Large intestine (tissue), 3 donors: ENCODE measurements around the gene SEMA3A. TPM values are rescaled to one million over a fixed set of nuclear protein-coding genes. Genes with fewer than 3 reads are reported as not detected.

Experiments used
- DNase-seq, 2 donors: peaks; one replicate each; pipeline versions ENCODE4 v3.0.0 to v3.0.0-alpha.2; 2013
- H3K27ac ChIP-seq: one replicate; pipeline ENCODE4 v1.5.1; 2013; ENCODE audit warnings: low read length
- H3K27me3 ChIP-seq: 2 replicates; pipeline ENCODE4 v1.6.1; 2013; ENCODE audit warnings: low read length; ENCODE audit not compliant: control insufficient read depth, insufficient read depth
- H3K36me3 ChIP-seq: 2 replicates; pipeline ENCODE4 v1.6.1; 2013; ENCODE audit warnings: low read length; ENCODE audit not compliant: control insufficient read depth, insufficient read depth
- H3K4me1 ChIP-seq: one replicate; pipeline ENCODE4 v1.6.1; 2013; ENCODE audit warnings: low read length; ENCODE audit not compliant: control insufficient read depth, insufficient read depth
- H3K4me3 ChIP-seq: one replicate; pipeline ENCODE4 v1.5.1; 2013; ENCODE audit warnings: low read length
- H3K9me3 ChIP-seq: one replicate; pipeline ENCODE4 v1.6.1; 2013; ENCODE audit warnings: mild to moderate bottlenecking, low read depth, low read length, moderate library complexity; ENCODE audit not compliant: control insufficient read depth
- WGBS: methylation state at CpG from one replicate; pipeline ENCODE4 v1.1.5; 2013; ENCODE audit warnings: low lambda C conversion rate; ENCODE audit not compliant: insufficient coverage; 5-methylcytosine and 5-hydroxymethylcytosine counted together
- polyA plus RNA-seq: library from polyadenylated mRNA; unstranded; fragments of 120-200 nt; gene quantifications from one replicate; pipeline ENCODE4 v1.2.1, GENCODE V29; 2013

The SEMA3A gene
- polyA plus RNA-seq, 1 donor, result 11.7 TPM

GRCh38 chr7:84202855-84203254 lies 8.3 kb upstream of the SEMA3A start:
- WGBS, result 100% methylated on average over 1 of the region's 1 CpG
- Histone ChIP-seq H3K36me3 (no peaks in the 10 kb centered on the region), H3K27ac (no peak overlapping the region), H3K27me3 (no peaks in the 10 kb centered on the region), H3K4me3 (no peak overlapping the region), H3K4me1 (no peaks in the 10 kb centered on the region), H3K9me3 (no peaks in the 10 kb centered on the region)
- DNase-seq, result no peak

- DNase-seq, result no peak
- Histone ChIP-seq H3K4me1 (peaks cover 3% of the 10 kb centered on the region), H3K4me3 (no peak overlapping the region), H3K27ac (no peak overlapping the region), H3K9me3 (peaks cover 2% of the 10 kb centered on the region), H3K36me3 (no peaks in the 10 kb centered on the region), H3K27me3 (no peaks in the 10 kb centered on the region)
- WGBS, result 83% methylated on average over 1 of the region's 3 CpGs
Observed at GRCh38 chr7:84200859-84201258, 6.3 kb upstream of the SEMA3A start.

DNA sequence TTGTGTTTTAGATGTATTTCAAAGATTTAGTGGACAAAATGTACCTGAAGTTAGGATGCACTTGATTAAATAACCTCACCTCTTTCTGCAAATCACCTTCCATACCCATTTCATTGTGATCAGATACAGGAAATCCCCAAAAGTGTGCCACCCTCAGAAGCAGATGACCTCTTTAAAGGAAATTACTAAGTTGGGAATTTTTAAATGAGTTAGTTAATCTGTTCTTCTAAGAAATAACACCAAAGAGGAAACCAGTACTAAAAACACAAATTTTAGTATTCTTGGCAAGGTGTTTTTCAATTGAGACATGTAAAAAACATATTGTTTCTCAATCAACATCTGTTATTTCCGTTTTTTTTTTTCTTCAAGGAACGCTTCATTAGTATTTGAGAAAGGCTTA lies 4.6 kb upstream of the SEMA3A start:
- no peaks in the 10 kb centered on the region for H3K27me3 ChIP-seq
- no peak for DNase-seq
- no CpG with 5 or more reads among the region's 2 CpGs for WGBS
- H3K4me3 ChIP-seq, result no peak overlapping the region
- H3K9me3 ChIP-seq, result peaks cover 2% of the 10 kb centered on the region
- H3K27ac ChIP-seq, result no peak overlapping the region
- H3K4me1 ChIP-seq, result peaks cover 7% of the 10 kb centered on the region
- no peaks in the 10 kb centered on the region for H3K36me3 ChIP-seq

- Histone ChIP-seq H3K36me3 (no peaks in the 10 kb centered on the region), H3K27me3 (no peaks in the 10 kb centered on the region), H3K4me1 (peaks cover 7% of the 10 kb centered on the region), H3K27ac (peak overlapping the region; percentile 35), H3K4me3 (peak overlapping the region; percentile 46), H3K9me3 (peaks cover 2% of the 10 kb centered on the region)
- no CpG with 5 or more reads among the region's 4 CpGs for WGBS
- DNase-seq, result peak; percentile 13 to 37
Observed at GRCh38 chr7:84196084-84196503, 1.5 kb upstream of the SEMA3A start.

- Histone ChIP-seq H3K27ac (peak overlapping the region; percentile 53), H3K4me1 (peaks cover 7% of the 10 kb centered on the region), H3K36me3 (no peaks in the 10 kb centered on the region), H3K9me3 (peaks cover 2% of the 10 kb centered on the region), H3K27me3 (no peaks in the 10 kb centered on the region), H3K4me3 (peak overlapping the region; percentile 46)
- 29% methylated on average over 4 of the region's 6 CpGs for WGBS
- DNase-seq, result peak in 1 of 2 donors; percentile 21
Observed at GRCh38 chr7:84195295-84196060, 889 bp upstream of the SEMA3A start.

GRCh38 chr7:84193747-84194146 lies 842 bp downstream of the SEMA3A start:
- no peak overlapping the region for H3K27ac ChIP-seq

GRCh38 chr7:84191842-84192241 lies 2.7 kb downstream of the SEMA3A start:
- Histone ChIP-seq H3K36me3 (no peaks in the 10 kb centered on the region), H3K27ac (peak overlapping the region; percentile 20), H3K4me3 (peak overlapping the region; percentile 21), H3K4me1 (peaks cover 7% of the 10 kb centered on the region), H3K9me3 (peaks cover 2% of the 10 kb centered on the region), H3K27me3 (no peaks in the 10 kb centered on the region)
- no peak for DNase-seq
- 80% methylated on average over 1 of the region's 1 CpG for WGBS

More at GRCh38 chr7:84193747-84194146, 842 bp downstream of the SEMA3A start:
- no peaks in the 10 kb centered on the region for H3K27me3 ChIP-seq
- peak overlapping the region; percentile 46 for H3K4me3 ChIP-seq
- WGBS, result no CpG with 5 or more reads among the region's 1 CpG
- peaks cover 7% of the 10 kb centered on the region for H3K4me1 ChIP-seq
- no peak for DNase-seq
- H3K36me3 ChIP-seq, result no peaks in the 10 kb centered on the region
- H3K9me3 ChIP-seq, result peaks cover 2% of the 10 kb centered on the region

GRCh38 chr7:84191261-84191660 lies 3.3 kb downstream of the SEMA3A start:
- H3K9me3 ChIP-seq, result peaks cover 2% of the 10 kb centered on the region
- no peak overlapping the region for H3K27ac ChIP-seq
- peak overlapping the region; percentile 21 for H3K4me3 ChIP-seq
- H3K4me1 ChIP-seq, result peaks cover 4% of the 10 kb centered on the region
- no peaks in the 10 kb centered on the region for H3K27me3 ChIP-seq
- no peaks in the 10 kb centered on the region for H3K36me3 ChIP-seq
- no peak for DNase-seq

DNA sequence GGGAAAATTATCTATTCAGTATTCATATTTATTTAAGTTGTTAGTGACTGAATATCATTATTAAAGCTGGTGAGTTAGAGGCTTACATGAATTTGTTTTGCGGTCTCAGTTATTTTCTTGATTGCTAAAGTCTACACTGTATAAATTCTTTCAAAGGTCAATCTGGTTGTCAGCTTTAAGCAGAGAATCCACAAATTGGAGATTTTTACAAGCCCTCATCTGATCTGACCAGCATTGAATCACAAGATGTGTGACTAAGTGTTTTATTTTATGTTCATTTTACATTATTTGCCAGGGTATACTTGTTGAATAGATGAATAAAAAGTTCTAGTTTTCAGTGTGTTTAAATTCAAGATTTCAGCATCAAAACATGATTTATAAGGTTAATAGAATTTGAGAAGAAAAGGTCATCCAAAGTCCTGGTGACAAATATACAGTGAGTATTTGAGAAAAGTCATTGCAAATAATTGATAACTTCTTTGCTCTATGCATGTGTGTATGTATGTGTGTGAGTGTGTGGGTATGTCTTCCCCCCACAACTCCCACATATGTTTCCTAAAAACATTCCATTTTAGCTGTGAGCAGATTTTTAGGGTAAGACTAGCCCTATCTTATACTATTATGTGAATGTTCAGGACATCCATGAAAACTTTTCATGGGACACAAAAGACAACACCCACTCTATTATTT lies 4.4 kb downstream of the SEMA3A start:
- Histone ChIP-seq H3K4me3 (no peak overlapping the region), H3K27me3 (no peaks in the 10 kb centered on the region), H3K9me3 (no peaks in the 10 kb centered on the region), H3K4me1 (no peaks in the 10 kb centered on the region), H3K27ac (no peak overlapping the region), H3K36me3 (no peaks in the 10 kb centered on the region)
- no peak for DNase-seq
- WGBS, result no CpG with 5 or more reads among the region's 1 CpG

GRCh38 chr7:84188786-84189405 lies 5.7 kb downstream of the SEMA3A start:
- Histone ChIP-seq H3K4me1 (no peaks in the 10 kb centered on the region), H3K4me3 (no peak overlapping the region), H3K36me3 (no peaks in the 10 kb centered on the region), H3K27ac (no peak overlapping the region), H3K9me3 (no peaks in the 10 kb centered on the region), H3K27me3 (no peaks in the 10 kb centered on the region)
- DNase-seq, result no peak
